HG03139 (cell line): ENCODE data around the gene ITGA1.
"Not testable (repeated sequence)": the region's sequence is repeated elsewhere in the genome, so short reads cannot be mapped to it uniquely, and the experiment has no call there.

Experiments
- ATAC-seq: cut with Tn5 transposase; IDR thresholded peaks from one replicate; pipeline ENCODE4 v1.9.1; 2021; ENCODE audit not compliant: unreplicated experiment

ITGA1 gene

GRCh38 chr5:52863715-52864290, 76.1 kb downstream of the ITGA1 start:
- ATAC-seq = no peak

DNA sequence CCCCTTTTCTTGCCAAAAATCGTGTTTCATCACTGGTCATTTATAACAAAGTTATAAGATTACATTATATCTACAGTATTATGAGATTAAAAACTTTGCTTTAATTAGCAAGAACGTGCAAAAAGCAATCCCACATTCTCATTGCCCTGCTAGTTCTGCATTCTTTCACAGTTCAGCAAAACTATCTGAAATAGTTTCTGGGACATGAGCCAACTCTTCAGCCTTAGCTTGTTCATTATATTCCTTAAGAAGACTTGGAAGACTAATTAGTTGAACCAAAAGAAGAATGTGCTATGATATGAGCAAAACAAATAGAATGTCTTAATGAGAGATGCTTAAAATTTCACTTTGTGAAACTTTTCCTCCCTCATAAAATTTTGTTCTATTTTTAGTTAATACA, 76.7 kb downstream of the ITGA1 start:
- ATAC-seq = no peak

DNA sequence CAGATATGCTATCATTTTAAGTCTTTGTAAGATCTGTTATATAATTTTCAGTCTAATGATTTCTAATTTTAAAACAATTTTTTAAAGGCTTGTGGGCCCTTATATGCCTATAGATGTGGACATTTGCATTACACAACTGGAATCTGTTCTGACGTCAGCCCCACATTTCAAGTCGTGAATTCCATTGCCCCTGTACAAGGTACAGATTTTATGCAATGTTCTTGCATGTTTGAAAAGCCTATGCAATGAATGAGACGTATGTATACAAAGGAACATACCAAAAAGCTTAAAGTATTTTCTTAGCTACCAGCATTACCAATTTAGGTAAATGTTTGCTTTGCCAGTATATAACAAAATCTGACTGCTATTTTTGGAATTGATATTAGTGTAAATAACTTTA, 77.2 kb downstream of the ITGA1 start:
- no peak for ATAC-seq

DNA sequence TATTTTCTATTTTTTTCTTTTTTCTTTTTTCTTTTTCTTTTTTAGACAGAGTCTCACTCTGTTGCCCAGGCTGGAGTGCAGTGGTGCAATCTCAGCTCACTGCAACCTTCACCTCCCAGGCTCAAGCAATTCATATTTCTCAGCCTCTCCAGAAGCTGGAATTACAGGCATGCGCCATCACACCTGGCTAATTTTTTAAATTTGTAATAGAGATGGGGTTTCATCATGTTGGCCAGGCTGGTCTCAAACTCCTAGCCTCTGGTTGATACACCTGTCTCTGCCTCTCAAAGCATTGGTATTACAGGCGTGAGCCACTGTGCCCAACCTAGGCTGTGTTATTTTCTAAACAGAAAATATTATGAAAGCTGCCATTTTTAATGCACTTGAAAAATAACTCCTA, 78.3 kb downstream of the ITGA1 start:
- not testable (repeated sequence) for ATAC-seq

DNA sequence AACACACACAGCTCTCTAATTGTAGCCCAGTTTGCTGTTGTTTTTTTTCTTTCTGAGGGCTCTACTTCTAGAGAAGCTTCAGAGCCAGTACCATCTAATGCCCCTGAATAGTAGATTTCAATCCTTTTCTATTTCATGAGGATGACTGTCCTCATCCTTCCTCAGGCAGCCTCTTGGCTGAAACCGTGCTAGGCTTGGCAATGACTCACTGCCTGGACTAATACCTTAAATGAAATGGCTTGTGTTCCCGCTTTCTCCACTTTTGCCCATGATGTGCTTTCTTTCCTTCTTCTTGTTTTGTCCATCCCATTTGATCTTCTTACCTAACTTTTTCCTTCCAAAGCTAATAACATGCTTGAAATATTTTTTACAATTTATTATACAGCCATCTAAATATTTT, 80.1 kb downstream of the ITGA1 start:
- ATAC-seq = no peak

DNA sequence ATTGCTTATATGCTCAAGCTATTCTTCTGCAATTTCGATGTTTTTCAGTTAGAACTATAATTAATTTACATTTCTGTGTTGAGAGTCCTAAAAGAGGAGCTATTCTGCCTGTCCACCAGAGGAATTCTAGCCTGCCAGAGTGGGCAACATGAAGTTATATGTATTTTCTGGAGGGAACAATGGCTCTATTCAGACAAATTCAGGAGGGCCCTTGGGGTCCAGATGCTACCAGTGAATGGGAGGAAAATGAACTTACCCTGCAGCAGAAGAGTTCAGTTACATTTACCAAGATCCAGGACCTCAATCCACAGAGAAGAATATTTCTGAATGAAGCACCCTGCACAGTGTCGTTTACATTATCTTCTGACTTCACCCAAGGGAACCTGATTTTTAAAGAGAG, 80.7 kb downstream of the ITGA1 start:
- no peak for ATAC-seq

DNA sequence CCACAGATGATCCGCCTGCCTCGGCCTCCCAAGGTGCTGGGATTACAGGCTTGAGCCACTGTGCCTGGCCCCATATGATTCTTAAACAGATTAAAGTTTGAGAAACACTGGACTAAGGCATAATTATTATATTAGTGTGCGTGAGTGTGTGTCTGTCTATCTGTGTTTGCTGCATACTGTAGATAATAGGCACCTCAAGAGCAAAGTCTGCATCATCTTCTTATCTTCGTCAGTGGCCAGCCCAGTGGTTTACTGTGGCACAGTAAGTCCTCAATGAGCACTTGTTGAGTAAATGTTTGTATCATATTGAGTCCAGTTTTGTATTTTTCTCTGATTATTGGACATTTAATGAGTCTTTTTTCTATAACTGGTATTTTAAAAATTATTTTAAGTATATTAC, 81.7 kb downstream of the ITGA1 start:
- no peak for ATAC-seq

- no peak for ATAC-seq
These were observed 82.7 kb downstream of the ITGA1 start for GRCh38 chr5:52870448-52870847.

GRCh38 chr5:52875827-52876226, 88.1 kb downstream of the ITGA1 start:
- no peak for ATAC-seq

DNA sequence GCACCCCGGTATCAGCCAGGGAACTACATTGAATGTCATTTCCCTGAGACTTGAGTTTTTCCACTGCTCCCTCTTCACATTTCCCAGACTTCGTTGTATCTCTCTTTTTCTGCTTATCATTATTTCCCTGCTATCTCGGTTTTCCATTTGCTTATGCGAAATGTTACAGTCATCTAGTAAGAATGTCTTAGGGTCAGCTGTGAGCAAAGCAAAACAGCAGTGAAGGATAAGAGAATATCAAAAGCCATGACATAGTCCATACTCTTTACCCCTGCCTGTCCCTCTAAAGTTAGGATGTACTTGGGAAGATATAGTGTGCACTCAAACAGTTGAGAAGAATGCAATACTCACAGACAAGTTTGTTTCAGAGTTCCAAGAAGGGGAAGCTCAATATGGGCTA, 88.7 kb downstream of the ITGA1 start:
- ATAC-seq = no peak

GRCh38 chr5:52878656-52879055, 90.9 kb downstream of the ITGA1 start:
- ATAC-seq = no peak

DNA sequence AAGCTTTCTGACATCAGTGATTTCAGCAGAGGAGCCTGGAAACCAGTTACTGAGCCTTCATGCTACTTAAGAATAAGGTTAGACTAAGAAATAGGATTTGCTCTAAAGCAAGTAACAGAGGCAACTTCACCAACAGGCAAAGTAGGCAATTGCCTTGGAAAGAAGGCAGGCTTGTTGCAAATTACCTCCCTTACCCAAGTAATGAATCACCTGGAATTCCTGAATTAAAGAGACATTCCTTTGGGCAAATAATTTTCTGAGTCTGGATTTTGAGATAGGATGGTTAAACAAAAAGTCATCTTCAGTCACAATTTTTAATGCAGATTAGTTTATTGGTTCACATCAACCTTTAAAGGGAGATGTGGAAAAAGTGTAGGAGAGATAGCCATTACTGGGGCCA, 92.8 kb downstream of the ITGA1 start:
- ATAC-seq = no peak

DNA sequence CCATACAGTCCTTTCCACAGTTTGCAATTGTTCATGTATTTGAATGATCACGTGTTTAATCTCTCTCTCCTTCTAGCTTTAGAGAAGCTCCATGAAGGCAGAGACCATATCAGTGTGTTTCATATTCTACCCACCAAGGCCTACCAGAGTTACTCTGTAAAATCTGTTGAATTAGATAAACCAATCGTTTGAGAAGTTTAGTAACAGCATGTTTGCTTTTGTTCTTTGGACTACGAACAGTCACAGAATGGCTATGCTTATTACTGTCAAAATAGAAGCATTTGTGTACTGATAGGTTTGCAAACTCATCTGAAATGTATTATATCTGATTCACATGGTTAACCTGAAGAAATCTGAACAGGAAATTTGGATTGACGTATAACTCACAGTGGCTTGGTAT, 93.8 kb downstream of the ITGA1 start:
- no peak for ATAC-seq

DNA sequence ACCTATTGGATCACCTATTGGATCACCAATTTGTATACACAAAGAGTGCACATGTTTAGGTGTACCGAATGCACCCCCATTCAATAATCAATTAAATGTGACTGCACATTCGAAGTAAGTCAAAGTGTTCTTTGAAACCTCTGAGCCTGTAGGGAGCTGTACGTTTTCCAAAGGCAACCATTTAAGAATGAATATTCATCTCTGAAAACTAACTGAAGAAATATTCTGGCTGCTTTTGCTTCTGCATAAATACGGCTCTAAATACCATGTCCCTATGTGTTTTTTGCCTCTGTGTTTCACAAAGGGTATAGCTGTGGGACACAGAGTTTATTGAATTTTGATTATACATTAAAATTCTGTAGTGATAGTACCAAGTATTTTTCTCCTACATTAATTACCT, 95.4 kb downstream of the ITGA1 start:
- ATAC-seq = no peak

- ATAC-seq = no peak
These were observed 96.7 kb downstream of the ITGA1 start for GRCh38 chr5:52884453-52884852.

GRCh38 chr5:52885614-52886013, 97.9 kb downstream of the ITGA1 start:
- no peak for ATAC-seq

- no peak for ATAC-seq
These were observed 98.5 kb downstream of the ITGA1 start for GRCh38 chr5:52886206-52886605.

- no peak for ATAC-seq
These were observed 99.3 kb downstream of the ITGA1 start for GRCh38 chr5:52887066-52887465.

- ATAC-seq = no peak
These were observed 100.6 kb downstream of the ITGA1 start for GRCh38 chr5:52888363-52888762.

DNA sequence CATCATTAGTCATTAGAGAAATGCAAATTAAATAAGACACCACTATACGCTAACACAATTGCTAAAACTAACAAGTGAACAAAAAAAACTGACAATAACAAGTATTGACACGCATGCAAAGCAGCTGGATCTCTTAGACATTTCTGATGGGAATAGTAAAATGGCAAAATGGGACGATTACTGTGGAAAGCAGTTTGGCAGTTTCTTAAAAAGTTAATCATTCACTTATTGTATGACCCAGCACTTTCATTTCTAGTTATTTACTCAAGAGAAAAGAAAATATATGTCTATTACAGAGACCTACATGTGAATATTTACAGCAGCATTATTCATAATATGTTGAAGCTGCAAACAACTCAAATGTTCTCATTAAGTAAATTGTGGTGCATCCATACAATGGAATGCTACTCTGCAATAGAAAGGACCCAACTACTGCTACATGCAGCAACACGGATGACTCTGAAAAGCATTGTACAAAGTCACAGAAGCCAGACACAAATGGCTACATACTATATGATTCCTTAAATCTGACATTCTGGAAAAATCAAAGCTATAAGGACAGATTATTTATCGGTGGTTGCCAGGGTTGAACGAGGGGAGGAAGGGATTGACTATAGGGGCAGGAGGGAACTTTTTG, 104.6 kb downstream of the ITGA1 start:
- no peak for ATAC-seq

GRCh38 chr5:52893105-52893504, 105.4 kb downstream of the ITGA1 start:
- no peak for ATAC-seq

DNA sequence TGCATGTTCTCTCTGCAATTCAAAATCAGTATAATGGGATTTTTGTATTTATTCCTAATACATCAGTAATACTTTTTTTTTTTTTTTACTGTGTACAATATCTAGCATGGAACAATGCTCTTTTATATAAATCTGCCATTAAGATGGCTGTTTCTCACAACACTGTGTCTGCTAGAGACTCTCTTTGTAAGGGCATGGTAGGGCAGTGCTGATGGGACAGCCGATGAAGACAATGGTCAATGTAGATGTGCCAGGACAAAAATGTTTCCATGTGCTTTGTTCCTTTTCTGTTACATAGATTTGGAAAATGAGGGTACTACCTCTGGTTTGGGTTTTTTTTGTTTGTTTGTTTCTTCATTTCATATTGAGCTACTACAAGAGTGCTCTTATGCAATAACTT, 106.1 kb downstream of the ITGA1 start:
- no peak for ATAC-seq

DNA sequence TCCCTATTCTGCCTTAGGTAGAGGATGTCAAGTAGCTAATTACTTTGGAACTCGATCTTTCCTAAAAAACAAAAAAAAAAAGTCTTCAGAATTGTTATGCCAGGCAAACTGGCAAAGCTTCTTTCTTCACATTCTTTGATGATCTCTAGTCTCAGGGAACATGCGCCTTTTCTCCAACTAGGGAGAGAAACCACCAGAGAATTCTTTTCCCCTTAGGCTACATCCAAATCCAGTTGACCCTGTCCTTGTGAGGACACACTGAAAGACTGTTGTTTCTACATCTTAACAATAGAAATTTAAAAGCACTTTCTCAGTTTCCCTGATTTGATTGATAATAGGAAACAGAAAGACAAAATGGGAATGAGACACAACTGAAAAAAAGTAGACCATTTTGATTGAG, 106.7 kb downstream of the ITGA1 start:
- no peak for ATAC-seq
